H9 (cell line): ENCODE measurements around the gene ITGA8. TPM values are rescaled to one million over a fixed set of nuclear protein-coding genes. Genes with fewer than 3 reads are reported as not detected.

ENCODE experiments used
- DNase-seq: peaks from one replicate; pipeline ENCODE4 v3.0.0-alpha.2; 2017
- H2AFZ ChIP-seq: one replicate; pipeline ENCODE4 v1.6.1; 2013; ENCODE audit warnings: mild to moderate bottlenecking, low read length, control low read depth, moderate library complexity
- H2AK5ac ChIP-seq: 2 replicates; pipeline ENCODE4 v1.6.1; 2013; ENCODE audit warnings: low read length, control low read depth, mixed read lengths; ENCODE audit not compliant: insufficient read length
- H2BK120ac ChIP-seq: one replicate; pipeline ENCODE4 v1.6.1; 2013; ENCODE audit warnings: low read depth, mild to moderate bottlenecking, low read length, control low read depth, inconsistent platforms; ENCODE audit not compliant: poor library complexity, severe bottlenecking
- H2BK12ac ChIP-seq: 2 replicates; pipeline ENCODE4 v1.6.1; 2013; ENCODE audit warnings: low read length, control low read depth, mixed read lengths, low read depth; ENCODE audit not compliant: insufficient read length
- H2BK15ac ChIP-seq: 2 replicates; pipeline ENCODE4 v1.6.1; 2013; ENCODE audit warnings: low read depth, low read length, control low read depth
- H2BK20ac ChIP-seq: one replicate; pipeline ENCODE4 v1.6.1; 2013; ENCODE audit warnings: low read depth, mild to moderate bottlenecking, low read length, control low read depth, inconsistent platforms; ENCODE audit not compliant: poor library complexity, severe bottlenecking
- H2BK5ac ChIP-seq: 2 replicates; pipeline ENCODE4 v1.6.1; 2013; ENCODE audit warnings: low read length, control low read depth, mixed read lengths; ENCODE audit not compliant: insufficient read length
- H3K14ac ChIP-seq: 2 replicates; pipeline ENCODE4 v1.6.1; 2013; ENCODE audit warnings: low read length, control low read depth; ENCODE audit not compliant: insufficient read depth
- H3K18ac ChIP-seq: 2 replicates; pipeline ENCODE4 v1.6.1; 2013; ENCODE audit warnings: low read depth, mild to moderate bottlenecking, mixed read lengths, low read length, control low read depth; ENCODE audit not compliant: insufficient read length
- H3K23ac ChIP-seq: 2 replicates; pipeline ENCODE4 v1.6.1; 2013; ENCODE audit warnings: low read length, control low read depth, mixed read lengths, low read depth; ENCODE audit not compliant: insufficient read length
- H3K23me2 ChIP-seq: 2 replicates; pipeline ENCODE4 v1.6.1; 2013; ENCODE audit warnings: low read depth, mild to moderate bottlenecking, mixed read lengths, low read length, control low read depth; ENCODE audit not compliant: insufficient read length, poor library complexity, severe bottlenecking
- H3K27ac ChIP-seq: 2 replicates; pipeline ENCODE4 v1.5.1; 2013; ENCODE audit warnings: low read length, control low read depth, mixed read lengths, low read depth; ENCODE audit not compliant: insufficient read length
- H3K27me3 ChIP-seq: 2 replicates; pipeline ENCODE4 v1.6.1; 2013; ENCODE audit warnings: low read length, control low read depth, inconsistent platforms; ENCODE audit not compliant: insufficient read depth
- H3K4ac ChIP-seq: 2 replicates; pipeline ENCODE4 v1.6.1; 2013; ENCODE audit warnings: low read depth, mild to moderate bottlenecking, control low read depth, inconsistent platforms, low read length, moderate library complexity
- H3K4me1 ChIP-seq: 2 replicates; pipeline ENCODE4 v1.6.1; 2013; ENCODE audit warnings: low read length, control low read depth, inconsistent platforms; ENCODE audit not compliant: insufficient read depth
- H3K4me2 ChIP-seq: 2 replicates; pipeline ENCODE4 v1.6.1; 2013; ENCODE audit warnings: low read length, control low read depth, mixed read lengths; ENCODE audit not compliant: insufficient read length, insufficient read depth
- H3K56ac ChIP-seq: 2 replicates; pipeline ENCODE4 v1.6.1; 2013; ENCODE audit warnings: low read depth, mild to moderate bottlenecking, mixed read lengths, low read length, control low read depth; ENCODE audit not compliant: insufficient read length
- H3K79me1 ChIP-seq: 2 replicates; pipeline ENCODE4 v1.6.1; 2013; ENCODE audit warnings: low read depth, mild to moderate bottlenecking, moderate library complexity, low read length, control low read depth, inconsistent platforms; ENCODE audit not compliant: insufficient read depth, poor library complexity, severe bottlenecking
- H3K79me2 ChIP-seq: 2 replicates; pipeline ENCODE4 v1.6.1; 2013; ENCODE audit warnings: low read length, control low read depth, inconsistent platforms; ENCODE audit not compliant: insufficient read depth
- H3K9ac ChIP-seq: 2 replicates; pipeline ENCODE4 v1.6.1; 2013; ENCODE audit warnings: low read length, control low read depth, mixed read lengths; ENCODE audit not compliant: insufficient read length; ENCODE audit errors: extremely low read depth
- H3K9me3 ChIP-seq: one replicate; pipeline ENCODE4 v1.6.1; 2013; ENCODE audit warnings: low read depth, low read length, inconsistent platforms; ENCODE audit not compliant: control insufficient read depth
- H3T11ph ChIP-seq: one replicate; pipeline ENCODE4 v1.6.1; 2013; ENCODE audit warnings: mild to moderate bottlenecking, low read length, control low read depth, inconsistent platforms
- H4K20me1 ChIP-seq: one replicate; pipeline ENCODE4 v1.6.1; 2013; ENCODE audit not compliant: control insufficient read depth, insufficient read length, insufficient read depth
- H4K5ac ChIP-seq: 2 replicates; pipeline ENCODE4 v1.6.1; 2013; ENCODE audit warnings: low read depth, mild to moderate bottlenecking, mixed read lengths, low read length, control low read depth; ENCODE audit not compliant: insufficient read length
- H4K8ac ChIP-seq: replicated peaks from 2 replicates; pipeline ENCODE4 v1.6.1; 2013; ENCODE audit warnings: low read length, control low read depth, mixed read lengths, low read depth; ENCODE audit not compliant: insufficient read length
- H4K91ac ChIP-seq: 2 replicates; pipeline ENCODE4 v1.6.1; 2013; ENCODE audit warnings: low read depth, mild to moderate bottlenecking, moderate library complexity, mixed read lengths, low read length, control low read depth; ENCODE audit not compliant: insufficient read length
- H3K27ac Mint-ChIP-seq, 3 experiments: 2 replicates in 2 of 3; 3 replicates in 1 of 3; pipeline ENCODE4 v1.8.0; 2020 to 2021; ENCODE audit warnings: mixed read lengths in 3 of 3, mild to moderate bottlenecking in 1 of 3, moderate library complexity in 1 of 3
- H3K27me3 Mint-ChIP-seq: 2 replicates; pipeline ENCODE4 v1.8.0; 2021; ENCODE audit warnings: low read depth, mild to moderate bottlenecking, moderate library complexity, mixed read lengths
- H3K36me3 Mint-ChIP-seq, 3 experiments: 2 replicates in 2 of 3; 3 replicates in 1 of 3; pipeline ENCODE4 v1.8.0; 2020 to 2021; ENCODE audit warnings: low read depth in 3 of 3, mixed read lengths in 3 of 3; ENCODE audit not compliant: insufficient read depth in 1 of 3
- H3K4me1 Mint-ChIP-seq, 2 experiments: 2 replicates each; pipeline ENCODE4 v1.8.0; 2020; ENCODE audit warnings: mixed read lengths in 2 of 2
- H3K4me3 Mint-ChIP-seq, 2 experiments: 2 replicates in 1 of 2; 3 replicates in 1 of 2; pipeline ENCODE4 v1.8.0; 2020 to 2021; ENCODE audit warnings: mild to moderate bottlenecking in 2 of 2, mixed read lengths in 2 of 2, moderate library complexity in 1 of 2
- H3K9me3 Mint-ChIP-seq, 2 experiments: 2 replicates in 1 of 2; 3 replicates in 1 of 2; pipeline ENCODE4 v1.8.0; 2020; ENCODE audit warnings: mild to moderate bottlenecking in 2 of 2, mixed read lengths in 2 of 2, moderate library complexity in 1 of 2
- CTCF ChIP-seq: fragments of 200-600 bp; sonication (generic); conservative IDR thresholded peaks from 3 replicates; pipeline ENCODE4 v1.8.0; 2021; ENCODE audit warnings: antibody characterized with exemption, mild to moderate bottlenecking
- WGBS: extraction: QIAGEN DNeasy Blood & Tissue Kit; methylation state at CpG from one replicate; pipeline ENCODE4 v1.1.7; 2013; ENCODE audit warnings: missing lambda C conversion rate, low lambda C conversion rate, mixed read lengths; ENCODE audit not compliant: insufficient read length; ENCODE audit errors: extremely low coverage; 5-methylcytosine and 5-hydroxymethylcytosine counted together
- total RNA-seq: library from RNA; stranded (reverse); gene quantifications from 2 replicates; pipeline ENCODE4 v1.2.1, GENCODE V29; 2021

ITGA8 gene
- total RNA-seq, 1 experiment from 2014 or later = not detected

- Histone ChIP-seq H3K79me2 (no peaks in the 10 kb centered on the region), H2BK12ac (no peak overlapping the region), H3K9me3 (no peaks in the 10 kb centered on the region), H4K20me1 (no peaks in the 10 kb centered on the region), H2BK20ac (no peak overlapping the region), H3K27me3 (peaks cover 60% of the 10 kb centered on the region), H3K4me2 (no peak overlapping the region), H2AK5ac (no peak overlapping the region), H3K4me1 (no peaks in the 10 kb centered on the region), H3K9ac (no peak overlapping the region), H4K5ac (no peak overlapping the region), H3K79me1 (no peaks in the 10 kb centered on the region), H3T11ph (no peak overlapping the region), H2BK15ac (no peak overlapping the region), H2AFZ (no peak overlapping the region), H3K14ac (no peak overlapping the region), H3K56ac (no peak overlapping the region), H2BK120ac (no peak overlapping the region), H4K91ac (no peak overlapping the region), H3K23me2 (peaks cover 2% of the 10 kb centered on the region), H3K27ac (no peak overlapping the region), H2BK5ac (no peak overlapping the region), H3K4ac (no peak overlapping the region), H3K23ac (no peak overlapping the region), H3K18ac (no peak overlapping the region), H4K8ac (no peak overlapping the region)
- peak overlapping the region in 1 of 2 experiments; percentile 34; a peak in 3 of 5 replicates for H3K4me3 Mint-ChIP-seq
- DNase-seq = peak; percentile 64
- H3K27me3 Mint-ChIP-seq = peaks cover 99% of the 10 kb centered on the region
- H3K27ac Mint-ChIP-seq = no peak overlapping the region; a peak in 1 of 7 replicates
- H3K36me3 Mint-ChIP-seq = peaks cover 0 to 5% (median 0%) of the 10 kb centered on the region in 3 experiments; a peak in 1 of 7 replicates
- H3K9me3 Mint-ChIP-seq = peaks cover 3 to 9% of the 10 kb centered on the region in 2 experiments; a peak in 3 of 5 replicates
- H3K4me1 Mint-ChIP-seq = peaks cover 32 to 34% of the 10 kb centered on the region in 2 experiments
- whole genome bisulfite sequencing = no CpG with 5 or more reads among the region's 16 CpGs
- no peak for TF ChIP-seq CTCF
These were observed 247.0 kb downstream of the ITGA8 start for GRCh38 chr10:15472431-15473395.
